ENCODE results near the gene HIPK2.

DNA sequence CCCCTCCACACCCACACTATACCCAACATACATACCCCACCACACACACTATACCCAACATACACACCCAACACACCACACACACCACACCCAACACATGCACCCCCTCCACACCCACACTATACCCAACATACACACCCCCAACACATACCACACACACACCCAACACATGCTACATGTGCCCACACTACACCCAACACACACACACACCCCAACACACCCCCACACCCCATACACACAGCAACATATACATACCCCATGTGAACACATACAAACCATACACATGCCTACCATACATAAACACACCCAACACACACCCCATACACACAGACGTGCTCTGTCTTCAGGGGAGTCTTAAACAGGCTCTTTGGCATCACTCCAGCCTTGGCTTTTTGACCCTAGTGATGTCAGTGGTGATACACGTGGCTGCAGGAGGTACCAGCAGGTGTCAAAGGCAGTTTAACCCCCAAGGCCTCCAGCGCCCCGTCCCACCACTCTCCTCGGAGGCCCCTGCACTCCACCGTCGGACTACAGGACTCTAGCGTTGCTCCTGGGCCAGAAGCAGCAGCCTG is 73.4 kb downstream of the HIPK2 start:
- no peak for TF ChIP-seq CTCF (conservative IDR thresholded peaks at IDR 0.05)
- no peak for TF ChIP-seq ZFX (IDR thresholded peaks at IDR 0.05)
